GM21360 (cell line): ENCODE results near the gene F8.
"Not testable (repeated sequence)": the region's sequence is repeated elsewhere in the genome, so short reads cannot be mapped to it uniquely, and the experiment has no call there.

Experiments
- ATAC-seq: cut with Tn5 transposase; IDR thresholded peaks from one replicate; pipeline ENCODE4 v1.9.1; 2021; ENCODE audit warnings: mild to moderate bottlenecking, moderate library complexity; ENCODE audit not compliant: unreplicated experiment

The F8 gene

DNA sequence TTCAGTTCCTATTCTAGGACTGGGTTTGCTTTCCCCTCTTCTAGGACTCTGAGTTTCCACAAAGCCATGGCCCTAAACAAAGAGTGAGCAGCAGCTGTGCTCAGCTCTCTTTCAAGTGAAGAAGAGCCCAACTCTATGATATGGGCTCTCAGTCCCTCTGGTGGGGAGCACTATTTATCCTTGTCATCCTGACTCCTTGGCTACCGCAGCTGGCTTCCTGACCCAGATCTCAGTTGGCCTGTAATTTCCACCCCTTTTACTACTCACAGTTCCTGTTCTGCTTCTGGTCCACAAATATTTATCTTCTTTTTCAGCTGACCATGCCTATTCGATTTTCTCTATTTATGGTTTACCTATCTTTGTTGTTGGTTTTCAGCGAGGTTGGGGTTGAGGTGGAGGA is 33.8 kb downstream of the F8 start:
- ATAC-seq = no peak

GRCh38 chrX:154987940-154988339 is 34.6 kb downstream of the F8 start:
- ATAC-seq = no peak

DNA sequence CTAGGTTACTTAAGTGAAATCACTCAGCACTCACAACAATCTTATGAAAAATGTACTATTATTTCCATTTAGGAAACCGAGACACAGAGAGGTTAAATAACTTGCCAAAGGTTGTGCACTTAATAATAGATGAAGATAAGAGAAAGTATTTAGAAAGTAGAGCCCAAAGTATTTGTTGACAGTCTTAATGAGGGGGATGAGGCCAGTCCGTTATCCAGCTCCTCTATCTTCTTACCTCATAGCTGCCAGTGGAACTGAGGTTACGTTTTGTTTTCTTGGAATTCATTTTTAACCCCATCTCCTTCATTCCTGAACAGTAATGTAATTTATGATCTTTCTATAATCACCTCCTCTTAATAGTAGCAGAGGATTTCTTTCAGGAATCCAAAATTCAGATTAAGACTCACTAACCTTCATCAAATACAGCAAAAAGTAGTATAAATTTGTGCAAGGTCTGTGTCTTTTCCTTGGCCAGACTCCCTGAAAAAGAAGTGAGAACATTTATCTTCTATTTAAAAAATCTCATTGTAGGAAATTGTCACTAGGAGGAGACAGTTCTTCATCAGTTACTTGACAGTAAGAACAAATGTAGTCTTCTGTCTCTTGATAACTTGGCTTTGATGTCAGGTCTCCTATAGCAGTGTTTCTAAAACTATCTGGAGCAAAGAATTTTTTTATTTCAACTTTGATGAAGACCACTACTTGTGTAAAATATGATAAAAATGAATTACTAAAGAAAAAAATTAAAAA is 35.5 kb downstream of the F8 start:
- ATAC-seq = no peak

DNA sequence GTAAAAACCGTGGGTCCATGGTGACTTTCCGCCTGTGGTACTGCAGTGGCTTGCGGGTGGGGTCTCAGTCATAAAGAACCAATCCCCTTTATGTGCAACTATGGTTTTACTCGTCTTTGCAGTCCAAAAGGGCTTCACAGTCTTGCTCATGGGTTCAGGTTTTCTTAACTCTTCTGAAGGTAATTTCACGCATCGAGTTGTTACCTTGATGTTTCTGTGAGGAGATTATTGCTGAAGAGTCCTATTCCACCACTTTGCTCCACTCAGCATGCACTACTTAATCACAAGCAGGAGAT is 41.5 kb downstream of the F8 start:
- no peak for ATAC-seq

DNA sequence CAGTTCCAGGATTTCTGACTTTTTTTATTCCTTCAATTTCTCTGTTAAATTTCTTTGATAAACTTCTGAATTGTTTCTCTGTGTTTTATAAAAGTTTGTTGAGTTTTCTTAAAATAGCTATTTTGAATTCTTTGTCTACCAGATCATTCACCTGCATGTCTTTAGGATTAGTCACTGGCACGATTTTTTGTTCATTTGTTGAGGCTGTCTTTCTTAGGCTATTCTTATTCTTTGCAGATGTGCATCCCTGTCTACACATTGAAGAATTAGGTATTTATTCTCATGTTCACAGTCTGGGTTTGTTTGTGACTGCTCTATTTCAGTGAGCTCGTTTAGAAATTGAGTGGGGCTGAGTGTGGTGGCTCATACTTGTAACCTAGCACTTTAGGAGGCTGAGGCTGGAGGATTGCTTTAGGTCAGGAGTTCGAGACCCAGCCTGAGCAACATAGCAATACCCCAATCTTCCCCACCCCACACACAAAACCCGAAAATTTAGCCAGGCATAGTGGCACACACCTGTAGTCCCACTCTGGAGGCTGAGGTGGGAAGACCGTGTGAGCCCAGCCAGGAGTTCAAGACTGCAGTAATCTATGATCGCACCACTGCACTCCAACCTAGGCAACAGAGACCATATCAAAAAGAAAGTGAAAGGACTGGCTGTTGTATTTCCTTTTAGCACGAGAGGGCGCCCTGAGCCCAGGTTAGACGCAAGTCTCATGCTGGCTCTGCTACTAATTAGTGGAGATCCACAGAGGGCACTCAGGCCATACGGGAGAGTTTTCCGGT is 42.0 kb downstream of the F8 start:
- ATAC-seq = peak; percentile 95

DNA sequence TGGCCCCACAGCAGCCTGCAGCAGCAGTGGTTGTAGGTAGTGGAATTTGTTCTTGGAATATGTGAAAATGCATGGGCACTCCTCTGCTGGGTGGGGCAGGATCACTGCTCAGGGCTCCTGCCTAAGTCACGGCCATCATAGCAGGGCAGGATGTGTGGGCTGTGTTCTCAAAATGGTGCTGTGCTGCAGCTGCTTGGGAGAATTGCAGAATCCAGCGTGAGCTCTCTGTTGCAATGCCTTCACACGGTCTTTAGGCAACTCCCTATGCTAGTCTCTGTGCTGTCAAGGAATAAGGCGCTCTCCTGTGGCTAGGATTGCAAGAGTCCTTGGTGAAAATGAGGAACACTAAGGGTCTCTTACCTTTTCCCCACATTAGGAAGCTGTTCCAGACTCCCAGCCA is 42.9 kb downstream of the F8 start:
- no peak for ATAC-seq

DNA sequence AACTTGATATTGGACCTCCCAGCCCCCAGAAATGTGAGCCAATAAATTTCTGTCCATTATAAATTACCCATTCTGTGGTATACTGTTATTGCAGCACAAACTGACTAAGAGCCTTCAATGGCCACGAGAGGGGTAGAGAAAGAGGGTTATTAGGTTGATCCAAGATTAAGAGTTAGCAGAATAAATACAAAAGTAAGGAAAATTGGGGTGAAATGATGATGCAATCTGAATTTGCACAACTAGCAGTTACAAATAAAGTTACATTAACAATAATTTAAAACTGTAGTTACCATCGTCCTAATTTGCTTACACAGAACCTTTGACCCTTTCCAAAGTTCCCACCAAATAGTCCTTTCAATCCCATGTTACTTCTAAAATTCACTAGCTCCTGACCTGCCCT is 54.2 kb downstream of the F8 start:
- no peak for ATAC-seq

GRCh38 chrX:154967603-154968002 is 54.9 kb downstream of the F8 start:
- ATAC-seq = no peak

GRCh38 chrX:154961947-154962346 is 60.6 kb downstream of the F8 start:
- ATAC-seq = no peak

- not testable (repeated sequence) for ATAC-seq
Observed at GRCh38 chrX:154955799-154956198, 66.7 kb downstream of the F8 start.

DNA sequence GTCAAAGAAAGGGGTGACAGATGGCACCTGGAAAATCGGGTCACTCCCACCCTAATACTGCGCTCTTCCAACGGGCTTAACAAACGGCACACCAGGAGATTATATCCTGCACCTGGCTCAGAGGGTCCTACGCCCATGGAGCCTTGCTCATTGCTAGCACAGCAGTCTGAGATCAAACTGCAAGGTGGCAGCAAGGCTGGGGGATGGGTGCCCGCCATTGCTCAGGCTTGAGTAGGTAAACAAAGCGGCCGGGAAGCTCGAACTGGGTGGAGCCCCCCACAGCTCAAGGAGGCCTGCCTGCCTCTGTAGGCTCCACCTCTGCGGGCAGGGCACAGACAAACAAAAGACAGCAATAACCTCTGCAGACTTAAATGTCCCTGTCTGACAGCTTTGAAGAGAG is 83.3 kb downstream of the F8 start:
- ATAC-seq = not testable (repeated sequence)

DNA sequence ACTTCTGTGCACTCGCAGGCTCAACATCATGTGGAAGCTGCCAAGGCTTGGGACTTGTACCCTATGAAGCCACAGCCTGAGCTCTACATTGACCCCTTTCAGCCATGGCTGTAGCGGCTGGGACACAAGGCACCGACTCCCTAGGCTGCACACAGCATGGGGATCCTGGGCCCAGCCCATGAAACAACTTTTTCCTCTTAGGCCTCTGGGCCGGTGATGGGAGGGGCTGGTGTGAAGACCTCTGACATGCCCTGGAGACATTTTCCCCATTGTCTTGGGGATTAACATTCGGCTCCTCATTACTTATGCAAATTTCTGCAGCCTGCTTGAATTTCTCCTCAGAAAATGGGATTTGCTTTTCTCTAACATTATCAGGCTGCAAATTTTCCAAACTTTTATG is 97.8 kb downstream of the F8 start:
- not testable (repeated sequence) for ATAC-seq

DNA sequence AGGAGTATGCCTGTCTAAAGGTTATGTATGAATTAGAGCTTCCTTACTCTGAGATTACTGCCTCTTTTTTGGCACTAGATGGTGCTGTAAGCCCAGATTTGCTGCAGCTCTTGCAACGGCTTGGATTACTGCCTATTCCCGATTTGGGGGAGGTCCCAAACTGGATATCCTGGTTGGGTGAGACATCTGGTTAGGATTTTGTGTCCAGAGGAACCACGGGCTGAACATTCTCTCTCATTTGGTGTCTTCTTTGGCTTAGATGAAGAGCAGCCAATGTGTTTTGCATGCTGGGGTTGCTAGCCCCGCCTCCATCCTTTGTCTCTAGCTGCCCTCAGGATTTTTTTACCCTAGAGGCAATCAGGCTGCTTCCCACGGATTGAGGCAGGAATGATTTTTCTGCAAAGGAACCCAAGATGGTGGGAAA is 104.5 kb downstream of the F8 start:
- no peak for ATAC-seq

- no peak for ATAC-seq
Observed at GRCh38 chrX:154914052-154914451, 108.5 kb downstream of the F8 start.

DNA sequence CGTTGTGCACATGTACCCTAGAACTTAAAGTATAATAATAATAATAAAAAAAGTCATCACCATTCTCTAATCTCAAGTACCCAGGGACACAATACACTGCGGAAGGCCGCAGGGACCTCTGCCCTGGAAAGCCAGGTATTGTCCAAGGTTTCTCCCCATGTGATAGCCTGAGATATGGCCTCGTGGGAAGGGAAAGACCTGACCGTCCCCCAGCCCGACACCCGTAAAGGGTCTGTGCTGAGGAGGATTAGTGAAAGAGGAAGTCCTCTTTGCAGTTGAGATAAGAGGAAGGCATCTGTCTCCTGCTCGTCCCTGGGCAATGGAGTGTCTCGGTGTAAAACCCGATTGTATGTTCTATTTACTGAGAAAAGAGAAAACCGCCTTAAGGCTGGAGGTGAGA is 112.0 kb downstream of the F8 start:
- ATAC-seq = not testable (repeated sequence)

DNA sequence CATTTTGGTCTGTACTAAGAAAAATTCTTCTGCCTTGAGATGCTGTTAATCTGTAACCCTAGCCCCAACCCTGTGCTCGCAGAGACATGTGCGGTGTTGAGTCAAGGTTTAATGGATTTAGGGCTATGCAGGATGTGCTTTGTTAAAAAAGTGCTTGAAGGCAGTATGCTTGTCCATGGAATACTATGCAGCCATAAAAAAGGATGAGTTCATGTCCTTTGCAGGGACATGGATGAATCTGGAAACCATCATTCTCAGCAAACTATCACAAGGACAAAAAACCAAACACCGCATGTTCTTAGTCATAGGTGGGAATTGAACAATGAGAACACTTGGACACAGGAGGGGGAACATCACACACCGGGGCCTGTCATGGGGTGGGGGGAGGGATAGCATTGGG is 112.5 kb downstream of the F8 start:
- ATAC-seq = not testable (repeated sequence)

- ATAC-seq = no peak
Observed at GRCh38 chrX:154908821-154909220, 113.7 kb downstream of the F8 start.

DNA sequence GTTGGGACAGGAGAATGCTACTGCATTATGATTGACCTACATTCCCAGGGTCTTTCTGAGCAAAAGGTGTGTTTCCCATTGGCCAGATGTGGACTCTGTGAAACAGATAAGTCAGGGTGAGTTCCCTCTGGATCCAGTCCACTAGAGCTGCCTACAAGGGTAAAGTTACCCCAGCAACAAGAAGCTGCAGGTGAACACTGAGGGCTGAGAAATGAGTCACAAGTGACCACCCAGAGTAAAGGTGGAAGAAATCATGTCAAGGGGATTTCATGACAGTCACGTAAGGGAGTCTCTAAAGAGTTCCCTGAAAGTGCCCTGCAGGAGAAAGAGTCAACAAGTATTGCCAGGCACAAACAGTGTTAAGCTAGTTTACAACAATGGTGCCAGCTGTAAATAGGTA is 120.1 kb downstream of the F8 start:
- no peak for ATAC-seq

DNA sequence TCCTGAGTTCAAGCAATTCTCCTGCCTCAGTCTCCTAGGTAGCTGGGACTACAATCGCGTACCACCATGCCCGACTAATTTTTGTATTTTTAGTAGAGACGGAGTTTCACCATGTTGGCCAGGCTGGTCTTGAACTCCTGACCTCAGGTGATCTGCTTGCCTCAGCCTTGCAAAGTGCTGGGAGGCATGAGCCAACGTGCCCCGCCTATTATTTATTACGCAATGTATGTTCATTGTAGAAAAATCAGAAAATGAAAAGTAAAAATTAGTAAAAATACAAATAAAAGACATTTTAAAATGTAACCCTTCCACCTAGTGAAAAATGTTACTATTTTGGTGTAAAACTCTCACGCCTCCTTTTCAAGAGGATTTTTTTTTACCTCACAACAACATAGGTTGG is 122.2 kb downstream of the F8 start:
- no peak for ATAC-seq

DNA sequence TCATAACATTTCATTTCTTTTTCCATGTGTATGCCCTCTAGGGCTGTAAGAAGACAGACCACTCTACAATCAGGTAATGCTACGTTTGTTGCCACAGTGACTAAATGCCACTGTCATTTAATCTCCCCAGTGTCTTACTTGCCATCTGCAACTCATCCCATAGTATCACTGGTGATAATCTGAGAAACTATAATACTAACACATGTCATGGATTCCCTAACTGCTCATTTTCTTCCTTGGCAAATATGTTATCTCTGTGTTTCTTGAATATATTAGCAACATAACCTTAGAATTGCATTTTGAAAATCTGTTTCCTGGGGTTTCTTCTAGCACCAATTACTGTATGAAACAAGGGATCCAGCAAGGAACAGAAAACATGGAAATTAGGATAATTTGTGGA is 130.2 kb downstream of the F8 start:
- ATAC-seq = no peak

DNA sequence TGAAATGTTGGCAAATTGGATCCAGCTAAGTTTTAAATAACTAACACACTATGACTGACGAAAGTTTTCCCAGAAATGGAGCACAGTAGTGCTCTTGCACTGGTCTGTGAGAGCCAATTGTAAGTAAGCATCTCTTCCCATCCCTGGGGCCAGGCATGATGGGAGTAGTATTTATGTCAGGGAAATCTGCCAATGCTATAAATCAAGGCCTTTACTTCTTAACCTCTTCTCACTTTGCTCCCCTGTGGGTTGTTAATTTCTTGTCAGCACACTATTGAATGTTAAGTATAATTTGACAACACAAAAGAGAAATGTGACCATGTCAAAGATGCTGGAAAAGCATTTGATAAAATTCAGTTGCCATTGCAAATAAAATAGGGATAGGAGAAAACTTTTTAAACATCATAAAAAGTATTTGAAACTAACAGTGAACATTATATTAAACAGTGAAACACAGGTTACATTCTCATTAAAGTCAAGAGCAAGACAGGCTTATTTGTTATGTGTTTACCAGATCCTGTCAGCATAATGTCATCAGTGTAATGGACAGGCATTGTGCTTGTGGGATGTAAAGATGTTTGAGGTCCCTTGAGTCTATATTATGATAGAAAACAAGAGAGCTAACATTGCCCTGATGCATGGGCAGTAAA is 131.4 kb downstream of the F8 start:
- no peak for ATAC-seq

DNA sequence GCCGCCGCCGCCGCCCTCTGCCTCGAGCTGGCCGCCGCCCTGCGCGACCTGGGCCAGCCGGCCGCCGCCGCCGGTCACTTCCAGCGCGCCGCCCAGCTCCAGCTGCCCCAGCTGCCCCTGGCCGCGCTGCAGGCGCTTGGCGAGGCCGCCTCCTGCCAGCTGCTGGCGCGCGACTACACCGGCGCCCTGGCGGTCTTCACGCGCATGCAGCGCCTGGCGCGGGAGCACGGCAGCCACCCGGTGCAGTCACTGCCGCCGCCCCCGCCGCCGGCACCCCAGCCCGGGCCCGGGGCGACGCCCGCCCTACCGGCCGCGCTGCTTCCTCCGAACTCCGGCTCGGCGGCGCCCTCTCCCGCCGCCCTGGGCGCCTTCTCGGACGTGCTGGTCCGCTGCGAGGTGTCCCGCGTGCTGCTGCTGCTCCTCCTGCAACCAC is 135.7 kb downstream of the F8 start:
- ATAC-seq = peak; percentile 51
